GM11168 (cell line): ENCODE results near the gene TMEM61.

ENCODE experiments used
- in situ Hi-C: fragments of 300-500 bp; cut with MboI; formaldehyde crosslinking; loops from one replicate; pipeline ENCODE4 v1.12.0; 2022; ENCODE audit warnings: low sequenced_read_pairs; ENCODE audit not compliant: unreplicated experiment

TMEM61 gene

GRCh38 chr1:54996869-54997710 is 16.7 kb downstream of the TMEM61 start:
- in situ Hi-C loops: loop anchor here (5.0 kb wide), 1 partner anchor 50 kb away; no protein-coding TSS in a partner anchor

- in situ Hi-C loops: loop anchor here (5.0 kb wide), 1 partner anchor 50 kb away; no protein-coding TSS in a partner anchor
These were observed 17.2 kb downstream of the TMEM61 start for GRCh38 chr1:54997711-54997986.

- in situ Hi-C loops: loop anchor here (5.0 kb wide), 1 partner anchor 51 kb away; no protein-coding TSS in a partner anchor
These were observed 17.7 kb downstream of the TMEM61 start for GRCh38 chr1:54998100-54998499.

GRCh38 chr1:54998677-54999076 is 18.2 kb downstream of the TMEM61 start, which contains the start of gene BSND:
BSND (plus strand) TSS chr1:54998933; CDS start chr1:54999187, 254 bp downstream.
- in situ Hi-C loops: loop anchor here (5.0 kb wide), 1 partner anchor 51 kb away; no protein-coding TSS in a partner anchor

GRCh38 chr1:55000110-55001085 is 20.0 kb downstream of the TMEM61 start:
- in situ Hi-C loops: loop anchor here (25.0 kb wide), 1 partner anchor 338 kb away; no protein-coding TSS in a partner anchor

- in situ Hi-C loops: loop anchor here (25.0 kb wide), 1 partner anchor 339 kb away; no protein-coding TSS in a partner anchor
These were observed 20.9 kb downstream of the TMEM61 start for GRCh38 chr1:55001311-55001710.

- in situ Hi-C loops: loop anchor here (25.0 kb wide), 1 partner anchor 340 kb away; no protein-coding TSS in a partner anchor
These were observed 22.3 kb downstream of the TMEM61 start for GRCh38 chr1:55002686-55003085.

GRCh38 chr1:55005351-55006140 is 25.1 kb downstream of the TMEM61 start:
- in situ Hi-C loops: loop anchor here (25.0 kb wide), 1 partner anchor 343 kb away; no protein-coding TSS in a partner anchor

- in situ Hi-C loops: loop anchor here (25.0 kb wide), 1 partner anchor 345 kb away; no protein-coding TSS in a partner anchor
These were observed 26.5 kb downstream of the TMEM61 start for GRCh38 chr1:55006931-55007330.

- in situ Hi-C loops: loop anchor here (25.0 kb wide), 1 partner anchor 345 kb away; no protein-coding TSS in a partner anchor
These were observed 27.2 kb downstream of the TMEM61 start for GRCh38 chr1:55007625-55008024.

GRCh38 chr1:55010194-55010886 is 29.9 kb downstream of the TMEM61 start:
- in situ Hi-C loops: loop anchor here (25.0 kb wide), 1 partner anchor 348 kb away; no protein-coding TSS in a partner anchor

GRCh38 chr1:55010887-55011217 is 30.4 kb downstream of the TMEM61 start:
- in situ Hi-C loops: loop anchor here (25.0 kb wide), 1 partner anchor 349 kb away; no protein-coding TSS in a partner anchor

GRCh38 chr1:55012661-55013060 is 32.2 kb downstream of the TMEM61 start:
- in situ Hi-C loops: loop anchor here (25.0 kb wide), 1 partner anchor 350 kb away; no protein-coding TSS in a partner anchor

GRCh38 chr1:55015123-55015522 is 34.7 kb downstream of the TMEM61 start:
- in situ Hi-C loops: loop anchor here (25.0 kb wide), 1 partner anchor 353 kb away; no protein-coding TSS in a partner anchor

GRCh38 chr1:55015731-55016620 is 35.5 kb downstream of the TMEM61 start:
- in situ Hi-C loops: loop anchor here (25.0 kb wide), 1 partner anchor 354 kb away; no protein-coding TSS in a partner anchor

- in situ Hi-C loops: loop anchor here (25.0 kb wide), 1 partner anchor 356 kb away; no protein-coding TSS in a partner anchor
These were observed 38.0 kb downstream of the TMEM61 start for GRCh38 chr1:55018395-55018794.

- in situ Hi-C loops: loop anchor here (25.0 kb wide), 1 partner anchor 360 kb away; no protein-coding TSS in a partner anchor
These were observed 41.6 kb downstream of the TMEM61 start for GRCh38 chr1:55021942-55022546.
